HG02759 (cell line): ENCODE results near the gene RPS6KA2.

Experiments used
- ATAC-seq: cut with Tn5 transposase; IDR thresholded peaks from one replicate; pipeline ENCODE4 v1.9.1; 2021; ENCODE audit warnings: mild to moderate bottlenecking, moderate library complexity; ENCODE audit not compliant: unreplicated experiment

The RPS6KA2 gene

DNA sequence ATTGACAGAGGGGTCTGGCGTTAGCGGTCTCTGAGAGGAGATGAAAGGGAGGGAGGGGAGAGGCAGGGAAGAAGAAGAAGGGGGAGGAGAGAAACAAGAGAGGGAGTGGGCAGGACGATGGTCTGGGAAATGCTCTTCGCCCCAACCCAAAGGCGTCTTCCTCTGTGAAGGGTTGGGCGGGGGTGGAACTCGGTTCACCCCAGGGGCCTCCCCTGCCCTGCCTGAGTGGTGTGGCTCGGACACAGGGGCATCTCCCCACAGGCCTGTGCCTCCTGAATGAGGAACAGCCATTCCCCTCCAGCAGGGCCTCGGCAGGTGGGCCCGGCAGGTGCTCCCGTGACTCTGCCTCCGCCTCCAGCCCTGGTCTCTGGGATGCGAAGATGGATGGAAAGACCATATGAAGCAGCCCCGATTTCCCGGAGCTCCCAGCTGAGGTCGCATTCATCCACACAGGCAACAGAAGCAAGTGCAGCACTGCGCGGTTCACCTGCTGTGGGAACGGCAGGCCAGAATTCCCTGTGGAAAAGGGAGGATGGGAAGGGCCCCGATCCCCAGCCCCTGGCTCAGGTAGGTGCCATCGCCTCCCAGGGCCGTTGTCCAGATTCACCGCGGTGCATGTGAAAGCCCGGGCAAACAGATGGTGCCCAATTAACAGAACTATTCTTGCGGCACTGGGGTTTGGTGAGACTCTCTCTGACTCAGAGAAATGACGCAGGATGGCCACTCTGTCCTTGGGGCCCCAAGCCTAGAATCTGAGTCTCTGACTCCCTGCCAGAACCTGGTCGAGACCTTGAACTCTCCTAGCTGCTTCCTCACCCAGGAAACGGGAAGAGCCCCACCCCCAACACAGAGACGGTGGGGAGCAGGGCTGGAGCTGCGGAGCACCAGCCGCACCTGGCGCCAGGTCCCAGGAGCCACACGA, 29.4 kb upstream of the RPS6KA2 start:
- ATAC-seq: no peak

DNA sequence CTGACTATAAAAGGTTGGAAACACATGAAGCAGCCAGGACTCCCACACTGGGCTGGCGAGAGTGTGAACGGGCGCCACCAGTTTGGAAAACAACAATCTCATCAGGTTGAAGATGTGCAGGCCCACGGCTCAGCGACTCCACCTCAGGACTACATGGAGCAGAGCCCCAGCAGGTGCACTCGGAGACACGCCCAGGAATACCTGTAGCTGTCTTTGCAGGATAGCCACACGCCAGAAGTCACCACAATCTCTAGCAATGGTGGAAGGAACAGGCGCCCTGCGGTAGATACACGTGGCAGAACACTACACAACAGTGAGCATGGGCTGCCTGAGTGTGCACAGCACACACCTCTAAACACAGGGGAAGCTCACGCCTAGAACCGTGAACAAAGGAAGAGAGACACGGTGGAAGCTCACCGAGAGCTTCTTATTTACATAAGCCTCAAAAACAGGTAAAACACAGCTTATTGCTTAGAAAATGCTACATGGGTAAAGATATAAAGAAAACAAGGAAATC, 28.7 kb upstream of the RPS6KA2 start:
- ATAC-seq: no peak

DNA sequence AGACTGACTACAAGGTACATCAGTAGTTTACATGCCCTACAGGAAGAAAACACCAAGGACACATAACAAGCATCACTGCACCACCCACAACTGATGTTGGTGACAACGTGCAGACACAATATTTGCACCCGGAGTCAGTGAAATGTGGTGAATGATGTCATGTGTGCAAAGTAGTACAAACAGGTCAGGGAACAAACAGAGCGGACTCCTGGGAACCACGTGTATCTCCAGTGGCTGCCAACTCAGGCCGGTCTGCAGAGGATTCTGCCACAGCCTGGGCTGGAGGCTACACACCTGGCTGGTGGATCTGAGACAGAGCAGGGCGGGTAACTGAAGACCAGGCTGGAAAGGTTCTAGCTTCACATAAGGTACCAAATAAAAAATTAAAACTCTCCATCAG, 28.2 kb upstream of the RPS6KA2 start:
- ATAC-seq: no peak

DNA sequence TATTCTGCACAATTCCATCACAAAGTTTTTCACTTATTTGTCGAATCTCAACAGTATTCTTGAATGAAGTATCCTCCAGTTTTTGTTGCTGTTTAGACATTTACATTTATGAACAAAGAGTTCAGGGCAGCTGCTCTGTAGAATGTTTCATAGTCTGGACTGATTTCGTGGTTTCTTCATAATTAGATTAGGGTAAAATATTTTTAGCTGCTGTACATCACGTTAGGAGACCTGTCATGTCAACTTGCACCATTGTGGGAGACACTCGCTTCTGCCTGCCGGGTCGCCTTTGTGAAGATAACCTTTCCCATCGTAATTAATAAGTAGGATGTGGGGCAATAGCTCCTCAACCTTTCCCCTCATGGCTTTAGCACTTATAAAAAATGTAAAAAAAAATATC, 27.5 kb upstream of the RPS6KA2 start:
- no peak for ATAC-seq

DNA sequence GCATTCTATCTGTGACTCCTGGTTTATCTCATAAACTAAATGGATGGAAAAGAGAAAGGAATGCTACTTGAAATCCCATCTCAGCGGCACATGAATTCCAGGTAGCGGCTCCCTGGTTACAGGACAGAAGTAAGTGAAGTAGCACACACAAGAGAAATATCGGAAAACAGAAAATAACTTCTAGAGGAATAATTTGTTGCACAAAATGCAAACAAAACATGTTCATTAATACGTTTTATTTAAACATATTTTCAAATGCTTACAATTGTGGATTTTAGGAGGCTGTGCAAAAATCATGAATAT, 26.5 kb upstream of the RPS6KA2 start:
- ATAC-seq: no peak

DNA sequence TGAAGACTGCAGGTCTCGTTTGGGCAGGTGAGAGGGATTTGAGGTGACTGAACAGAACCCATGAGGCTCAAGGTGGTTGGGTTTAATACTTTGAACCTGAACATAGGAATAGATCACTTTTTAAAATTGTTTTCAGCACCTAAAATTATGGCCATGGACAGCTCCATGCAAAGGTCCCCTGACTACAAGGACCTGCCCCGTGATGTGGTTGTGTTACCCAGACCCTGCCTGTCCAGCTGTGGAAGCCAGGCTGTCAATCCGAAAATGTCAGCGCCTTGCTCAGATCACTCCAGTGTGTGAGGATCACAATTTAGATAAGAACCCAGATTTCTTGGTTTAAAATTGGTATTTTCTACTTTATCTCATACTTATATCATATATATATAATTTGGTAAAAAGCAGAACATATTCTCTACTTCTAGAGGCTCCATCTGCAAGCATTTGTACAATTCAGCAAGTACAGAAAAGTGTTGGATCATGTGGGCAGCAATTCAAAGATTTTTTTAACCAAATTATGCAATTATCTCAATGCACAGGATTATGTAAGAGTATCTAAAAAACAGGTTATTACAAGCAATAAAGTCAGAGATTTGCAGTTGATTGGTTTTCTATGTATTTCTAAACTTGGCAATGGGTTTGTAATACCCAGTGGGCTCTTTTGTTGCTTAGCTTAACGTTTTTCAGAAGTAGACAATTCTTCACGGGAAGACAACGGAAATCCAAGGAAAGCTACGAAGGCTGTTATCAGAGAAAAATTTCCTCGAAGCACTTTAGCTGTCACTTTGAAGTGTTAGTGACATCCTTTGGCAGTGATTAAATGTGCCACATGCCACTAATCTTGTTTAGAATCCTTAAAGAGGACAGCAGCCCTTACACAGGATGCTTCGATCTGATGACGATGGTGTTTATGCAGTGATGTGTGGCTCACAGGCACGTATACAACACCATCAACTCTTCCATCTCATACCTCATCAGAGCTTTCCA, 24.1 kb upstream of the RPS6KA2 start:
- ATAC-seq: no peak

DNA sequence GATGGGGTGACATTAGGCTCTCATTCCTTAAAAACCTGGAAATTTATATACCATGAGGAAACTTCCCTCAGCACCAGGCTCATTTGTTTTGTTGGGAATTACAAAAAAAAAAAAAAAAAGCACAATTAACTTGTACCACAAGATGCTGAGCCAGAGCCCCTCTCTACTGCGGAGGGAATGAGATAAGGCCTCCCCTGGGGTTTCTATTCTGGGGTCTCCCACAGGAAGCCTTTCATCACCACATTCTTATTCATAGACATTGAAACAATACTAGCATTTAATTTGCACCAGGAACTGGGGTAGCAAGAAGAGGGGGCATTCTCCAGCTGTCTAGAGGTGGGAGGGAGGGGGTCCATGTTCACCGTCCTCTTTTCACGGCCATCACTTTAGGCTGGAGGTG, 23.0 kb upstream of the RPS6KA2 start:
- ATAC-seq: no peak

DNA sequence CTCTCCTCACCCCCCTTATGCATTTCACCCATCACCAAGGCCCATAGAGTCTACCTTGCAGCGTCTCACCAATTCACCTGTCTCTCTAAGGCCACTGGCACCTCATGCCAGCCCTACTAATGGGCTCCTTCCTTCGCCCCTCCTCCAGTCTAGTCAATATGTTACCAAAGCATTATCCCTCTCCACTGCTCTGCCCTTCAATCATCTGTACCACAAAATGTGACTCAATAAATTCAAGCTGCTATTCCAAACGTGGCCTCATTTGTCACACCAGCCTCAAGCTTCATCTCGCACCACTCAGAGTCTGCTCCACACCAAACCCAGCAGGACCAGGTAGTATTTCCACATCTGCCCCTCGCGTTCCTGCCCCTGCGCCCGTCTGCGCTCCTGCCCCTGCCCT, 21.8 kb upstream of the RPS6KA2 start:
- ATAC-seq: no peak

DNA sequence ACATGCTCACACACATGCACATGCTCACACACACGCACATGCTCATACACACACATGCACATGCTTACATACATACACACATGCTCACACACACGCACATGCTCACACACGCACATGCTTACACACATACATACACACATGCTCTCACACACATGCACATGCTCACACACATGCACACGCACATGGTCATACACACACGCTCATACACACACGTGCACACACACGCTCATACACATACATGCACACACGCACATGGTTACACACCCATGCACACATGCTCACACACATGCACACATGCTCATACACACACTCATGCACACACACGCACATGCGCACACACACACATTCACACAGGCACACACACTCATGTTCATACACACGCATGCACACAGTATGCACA, 20.8 kb upstream of the RPS6KA2 start:
- ATAC-seq: no peak

DNA sequence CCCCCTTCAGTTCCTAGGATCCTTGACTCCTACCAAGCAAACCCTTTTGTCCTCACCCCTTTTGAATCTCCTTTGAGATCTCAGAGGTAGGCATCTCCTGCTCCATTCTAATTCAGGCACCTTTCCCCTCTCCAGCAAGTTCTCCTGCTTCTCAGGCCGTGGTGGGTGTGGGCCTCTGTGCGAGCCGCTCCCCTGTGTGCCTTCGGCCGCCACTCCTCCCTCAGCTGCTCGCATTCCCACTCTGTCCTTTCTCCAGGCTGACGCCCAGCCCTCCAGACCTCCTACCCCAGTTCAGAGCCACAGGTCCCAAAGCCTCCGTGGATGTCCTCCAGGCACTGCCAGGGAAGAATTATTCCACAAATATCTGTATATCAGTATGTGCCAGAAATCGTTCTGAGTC, 19.7 kb upstream of the RPS6KA2 start:
- ATAC-seq: no peak

DNA sequence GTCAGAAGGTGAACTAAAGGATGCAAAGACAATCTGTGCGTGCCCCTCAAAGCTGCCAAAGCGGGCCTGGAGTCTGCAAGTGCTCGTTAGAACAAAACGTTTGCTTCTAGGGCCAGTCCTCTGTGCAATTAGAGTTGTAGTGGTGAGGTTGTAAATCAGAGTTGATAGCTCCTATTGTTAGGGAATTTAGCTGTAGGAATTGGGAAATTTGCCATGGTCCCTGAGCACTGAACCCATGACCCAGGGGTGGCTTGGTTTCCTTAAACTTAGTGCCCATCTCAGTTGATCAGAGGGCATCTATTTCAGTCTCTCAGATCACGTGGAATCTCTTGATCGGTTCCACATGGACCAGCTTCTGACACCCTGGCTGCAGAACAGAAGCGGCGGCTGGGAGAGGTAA, 18.8 kb upstream of the RPS6KA2 start:
- no peak for ATAC-seq

DNA sequence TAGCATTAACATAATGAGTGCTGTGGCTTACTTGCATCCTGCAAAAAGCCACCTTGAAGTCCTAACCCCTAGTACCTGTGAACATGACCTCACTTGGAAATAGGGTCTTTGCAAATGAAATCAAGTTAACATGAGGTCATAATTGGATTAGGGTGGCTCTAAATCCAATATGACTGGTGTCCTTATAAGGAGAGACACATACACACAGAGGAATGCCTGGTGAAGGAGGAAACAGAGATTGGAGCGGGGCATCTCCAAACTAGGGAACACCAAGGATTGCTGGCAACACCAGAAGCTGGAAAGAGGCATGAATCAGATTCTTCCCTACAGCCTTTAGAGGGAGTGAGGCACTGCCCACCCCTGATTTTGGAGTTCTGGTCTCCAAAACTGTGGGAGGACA, 17.6 kb upstream of the RPS6KA2 start:
- no peak for ATAC-seq

DNA sequence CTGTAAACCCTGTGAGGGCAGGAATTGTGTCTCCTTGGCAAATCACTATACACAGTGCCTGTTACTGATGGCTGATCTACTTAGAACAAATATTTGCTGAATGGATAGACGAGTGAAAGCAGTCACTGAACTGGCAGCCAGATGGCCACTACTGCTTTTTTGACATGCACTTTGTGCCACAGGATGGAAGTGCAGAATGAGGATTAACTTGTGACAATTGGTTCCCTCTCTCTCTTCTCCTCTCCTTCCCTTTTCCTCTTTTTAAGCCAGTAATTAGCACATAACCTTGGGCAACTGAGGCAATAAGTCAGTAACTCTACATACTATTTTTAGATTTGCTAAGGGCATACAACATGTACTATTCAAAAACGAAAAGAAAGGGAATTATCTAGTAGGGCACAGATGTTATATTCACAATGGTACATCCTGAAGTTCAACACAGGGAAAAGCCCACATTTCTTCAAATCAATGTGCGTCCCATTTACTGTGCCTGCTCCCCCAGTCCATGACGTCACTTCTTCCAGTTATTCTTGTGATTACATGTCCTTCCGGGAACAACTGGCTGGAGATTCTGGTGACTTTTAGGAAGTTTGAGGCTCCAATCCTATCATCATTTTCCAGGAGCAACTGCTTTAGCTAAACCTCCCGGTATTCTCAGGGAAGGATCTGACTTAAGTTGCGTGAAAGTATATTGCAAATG, 17.0 kb upstream of the RPS6KA2 start:
- no peak for ATAC-seq

DNA sequence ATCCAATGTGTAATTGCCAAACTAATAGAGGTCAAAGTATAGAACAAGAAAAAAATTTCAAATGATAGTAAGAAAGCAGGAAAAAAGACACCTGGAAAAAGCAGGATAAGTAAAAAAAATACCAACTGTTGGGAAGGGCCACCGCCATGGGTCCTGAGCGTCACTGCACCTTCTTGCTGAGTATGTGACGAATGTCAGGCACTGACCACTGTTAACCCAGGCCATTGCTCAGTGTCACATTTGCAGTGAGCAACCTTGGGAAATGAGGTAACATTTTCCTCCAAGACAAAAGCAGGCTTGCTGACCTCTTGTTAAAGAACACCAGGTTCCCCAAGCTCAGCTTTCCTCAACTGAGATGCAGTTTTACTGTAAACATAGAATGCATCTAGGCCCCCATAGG, 15.6 kb upstream of the RPS6KA2 start:
- no peak for ATAC-seq

DNA sequence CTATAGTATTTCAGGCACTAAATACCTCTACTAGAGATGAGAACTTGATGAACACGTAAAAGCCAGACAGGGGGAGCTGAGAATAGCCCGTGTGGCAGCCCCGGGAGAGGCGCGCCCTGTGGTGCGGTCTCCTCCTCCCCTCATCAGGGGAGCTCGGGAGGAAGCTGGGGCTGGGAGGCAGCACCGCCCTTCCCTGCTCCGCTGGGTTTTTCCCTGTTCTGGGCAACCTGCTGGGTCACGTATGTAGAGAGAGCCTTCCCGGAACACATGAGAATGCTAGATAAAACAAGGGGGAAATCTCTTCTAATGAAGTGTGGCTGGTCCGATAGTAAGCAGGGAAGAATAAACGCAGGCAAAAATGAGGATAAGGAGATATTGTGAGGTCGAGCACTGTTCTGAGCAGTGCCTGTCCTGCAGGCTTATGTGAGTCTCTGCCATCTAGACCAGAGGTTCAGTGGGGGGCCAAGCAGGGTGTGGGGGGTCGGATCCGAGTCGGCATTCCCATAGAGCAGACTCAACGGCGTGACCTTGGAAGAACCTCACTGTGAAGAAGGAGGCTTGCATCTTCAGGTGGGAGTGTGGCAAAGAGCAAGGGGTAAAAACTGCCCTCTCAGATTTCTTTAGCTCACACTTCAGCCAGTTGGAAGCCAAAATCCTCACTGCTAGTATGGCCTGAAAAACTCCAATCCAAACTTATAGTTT, 13.4 kb upstream of the RPS6KA2 start:
- ATAC-seq: peak; percentile 74

DNA sequence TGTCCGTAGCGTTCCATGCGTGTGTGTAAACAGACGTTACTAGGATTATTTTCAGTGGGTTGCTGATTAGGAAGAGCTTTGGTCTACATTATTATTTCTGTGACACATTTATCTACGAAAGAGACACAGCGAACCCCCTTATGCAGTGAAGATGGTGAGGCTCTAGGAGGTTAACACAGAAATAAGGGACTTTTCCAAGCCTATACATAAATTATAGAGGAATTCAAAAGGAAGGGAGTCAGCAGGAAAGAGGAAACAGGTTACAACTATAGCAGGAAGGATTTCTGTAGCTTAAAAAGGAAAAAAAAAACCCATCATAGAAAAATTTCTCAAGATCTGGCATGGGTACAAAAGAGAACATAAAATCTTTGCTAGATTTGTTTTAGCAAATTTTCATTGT, 12.9 kb upstream of the RPS6KA2 start:
- ATAC-seq: no peak

DNA sequence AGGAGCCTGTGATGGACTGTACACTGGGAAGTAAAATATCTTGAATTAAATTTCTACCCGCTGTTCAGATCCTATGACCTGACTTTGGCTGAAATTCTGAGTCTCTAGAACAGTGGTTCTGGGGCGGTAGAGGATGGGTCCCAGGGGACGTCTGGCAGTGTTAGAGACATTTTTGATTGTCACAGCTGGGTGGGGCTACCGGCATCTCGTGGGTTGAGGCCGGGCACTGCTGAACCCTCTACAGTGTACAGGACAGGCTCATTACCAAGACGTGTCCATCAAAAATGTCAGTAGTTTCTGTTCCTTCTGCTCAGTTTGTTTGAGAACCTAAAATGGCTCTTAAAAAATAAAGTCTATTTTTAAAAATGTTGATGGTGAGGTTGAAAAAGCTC, 11.5 kb upstream of the RPS6KA2 start:
- no peak for ATAC-seq

DNA sequence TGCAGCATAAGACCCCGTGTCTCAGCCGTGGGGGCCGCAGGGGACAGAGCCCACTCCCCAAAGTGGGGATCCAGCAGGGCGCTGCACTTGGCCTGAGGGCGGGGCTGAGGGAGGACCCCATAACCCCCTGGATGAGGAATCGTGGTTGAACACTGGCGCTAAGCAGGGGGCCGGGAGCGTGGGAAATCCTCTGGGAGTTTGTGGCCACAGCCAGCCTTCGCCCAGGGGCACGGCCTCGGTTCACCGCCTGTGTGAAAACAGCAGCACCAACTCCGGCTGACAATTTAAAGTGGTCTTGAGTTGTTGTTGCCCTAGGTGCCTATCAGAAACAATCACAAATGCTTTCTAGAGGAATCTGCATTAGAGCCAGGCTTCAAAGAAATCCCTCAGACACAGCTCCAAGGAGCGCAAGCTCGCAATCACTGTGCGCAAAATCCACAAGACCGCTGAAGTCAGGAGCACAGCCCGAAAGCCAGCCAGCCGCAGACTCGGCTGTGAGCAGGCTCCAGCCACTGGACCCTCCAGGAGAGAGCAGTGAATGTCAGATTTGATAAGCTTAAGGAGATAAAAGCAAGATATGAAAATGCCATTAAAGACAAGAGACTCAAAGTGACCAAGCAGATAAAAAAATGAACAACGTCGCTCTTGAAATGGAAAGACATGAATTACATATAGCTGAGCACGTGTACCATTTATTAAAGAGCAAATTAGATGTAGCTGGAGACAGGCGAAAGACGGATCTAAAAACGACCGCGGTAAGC, 10.9 kb upstream of the RPS6KA2 start:
- ATAC-seq: no peak

DNA sequence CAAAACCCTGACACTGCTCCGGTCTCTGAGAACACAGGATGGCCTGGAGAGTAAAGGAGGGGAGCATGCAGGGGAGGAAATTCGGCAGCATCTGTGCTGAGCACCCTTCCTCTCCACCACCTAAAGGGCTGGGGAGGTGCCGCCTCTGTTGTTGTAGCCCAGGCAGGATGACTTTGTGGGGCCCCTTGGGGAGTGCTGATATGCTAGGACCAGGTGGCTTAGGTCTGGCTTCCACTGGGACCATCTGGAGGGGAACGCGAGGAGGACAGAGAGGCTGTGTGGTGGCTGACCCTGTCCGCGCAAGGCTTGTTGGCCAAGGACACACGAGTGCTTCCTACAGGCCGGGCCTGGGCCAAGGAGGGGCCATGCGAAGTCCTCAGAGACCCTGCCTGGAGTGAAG, 9.9 kb upstream of the RPS6KA2 start:
- no peak for ATAC-seq
